ENCODE results near the gene ARL4D.

Gene ARL4D

DNA sequence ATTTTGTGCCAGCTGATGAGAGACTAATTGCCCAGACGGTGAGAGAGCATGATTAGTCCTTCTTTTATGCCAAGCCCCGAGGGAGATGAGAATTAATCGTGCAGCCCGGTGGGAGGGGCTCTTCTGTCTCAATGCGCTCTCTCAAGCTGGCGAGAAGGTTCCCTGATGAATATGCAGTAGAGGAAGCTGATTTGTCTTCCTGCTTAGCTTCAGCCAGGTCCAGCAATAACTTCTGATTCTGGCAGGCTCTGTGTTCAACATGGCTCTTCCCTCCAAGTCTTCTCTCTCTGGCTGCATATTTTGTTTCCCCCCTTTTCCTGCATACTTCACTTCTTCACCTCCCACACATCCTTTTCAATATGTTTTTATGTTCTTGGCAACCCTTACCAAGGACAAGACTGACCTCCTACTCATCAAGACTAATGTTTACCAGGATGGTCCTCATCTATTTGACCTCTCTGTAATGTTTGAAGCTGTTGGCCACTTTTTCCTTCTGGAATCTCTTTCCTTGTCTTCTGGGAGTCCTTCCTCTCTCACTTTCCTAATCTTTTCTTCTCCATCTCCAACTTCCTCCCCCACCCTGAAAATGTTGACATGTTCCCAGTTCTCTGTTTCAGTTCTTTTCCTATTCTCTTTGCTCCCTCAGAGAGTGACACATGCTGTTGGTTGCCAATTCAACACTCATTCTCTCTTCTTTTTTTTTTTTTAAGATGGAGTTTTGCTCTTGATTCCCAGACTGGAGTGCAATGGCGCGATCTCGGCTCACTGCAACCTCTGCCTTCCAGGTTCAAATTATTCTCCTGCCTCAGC is 33.1 kb downstream of the ARL4D start:
- DNase-seq: no peak

DNA sequence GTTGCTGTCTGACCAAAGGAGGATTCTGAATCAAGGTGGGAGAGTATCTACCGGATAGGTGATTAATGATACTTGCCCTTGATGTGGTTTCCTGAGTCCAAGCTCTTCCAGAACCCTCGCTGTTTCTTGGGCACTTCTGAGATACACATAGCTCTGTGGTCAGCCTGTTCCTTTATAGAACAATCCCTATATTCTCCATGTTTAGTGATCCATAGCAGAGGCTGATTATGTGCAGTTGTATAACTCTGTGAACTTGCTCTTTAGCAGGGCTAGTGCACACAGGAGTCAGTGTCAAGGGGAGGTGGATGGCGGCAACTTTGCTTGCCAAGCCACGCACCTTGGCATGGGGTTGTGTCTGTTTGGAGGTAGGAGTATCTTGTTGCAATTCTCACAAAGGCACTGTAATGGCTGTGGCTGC is 36.1 kb downstream of the ARL4D start:
- no peak for DNase-seq

DNA sequence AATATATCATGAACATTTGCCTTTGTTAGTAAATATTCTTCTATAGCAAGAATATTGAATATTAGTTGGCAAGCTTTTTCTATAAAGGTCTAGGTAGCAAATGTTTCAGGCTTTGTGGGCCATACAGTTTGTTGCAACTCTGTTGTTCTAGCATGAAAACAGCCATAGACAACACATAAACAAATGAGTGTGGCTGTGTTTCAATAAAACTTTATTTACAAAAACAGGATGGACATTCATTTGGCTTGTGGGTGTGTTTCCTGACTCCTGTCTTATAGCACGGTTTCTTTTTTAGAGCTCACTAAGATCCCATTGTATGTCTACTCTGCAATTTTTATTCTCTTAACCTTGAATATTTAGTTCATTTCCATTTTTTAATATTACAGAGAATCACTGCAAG is 39.0 kb downstream of the ARL4D start:
- DNase-seq: no peak

DNA sequence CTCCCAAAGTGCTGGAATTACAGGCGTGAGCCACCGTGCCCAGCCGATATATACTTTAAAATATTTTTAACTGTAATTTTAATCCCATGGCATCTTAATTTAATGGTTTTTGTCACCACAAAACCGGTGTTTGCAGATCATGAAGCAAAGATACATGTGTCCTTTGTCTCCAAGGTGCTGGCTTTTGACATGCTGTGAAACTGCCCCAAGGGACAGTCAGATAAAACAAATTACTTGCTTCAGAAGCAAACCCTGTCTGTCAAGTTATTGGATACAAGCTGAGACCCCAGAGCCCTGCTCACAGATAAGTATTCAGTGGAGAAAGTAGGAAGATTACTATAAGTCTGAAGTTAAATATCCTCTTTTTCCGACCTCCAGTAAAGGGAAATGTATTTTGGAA is 39.8 kb downstream of the ARL4D start:
- DNase-seq: no peak

DNA sequence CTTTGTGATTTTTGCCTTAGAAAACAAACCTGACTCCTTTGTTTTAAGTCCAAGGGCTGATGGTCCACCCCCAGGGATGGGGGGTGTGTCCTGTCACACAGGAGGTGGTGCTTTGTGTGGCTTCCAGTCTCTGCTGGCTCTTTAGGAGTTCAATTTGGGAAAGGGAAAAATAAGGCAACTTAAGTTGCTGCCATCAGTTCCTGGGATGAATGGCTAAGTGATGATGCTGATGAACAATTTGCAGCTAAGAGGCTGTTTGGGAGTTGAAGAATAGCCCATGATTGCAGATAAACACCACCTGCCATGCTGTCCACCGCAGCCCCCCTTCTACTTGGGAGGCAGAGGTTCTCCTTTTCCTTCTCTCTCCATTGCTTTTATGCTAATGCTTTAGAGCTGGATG is 40.2 kb downstream of the ARL4D start:
- no peak for DNase-seq

DNA sequence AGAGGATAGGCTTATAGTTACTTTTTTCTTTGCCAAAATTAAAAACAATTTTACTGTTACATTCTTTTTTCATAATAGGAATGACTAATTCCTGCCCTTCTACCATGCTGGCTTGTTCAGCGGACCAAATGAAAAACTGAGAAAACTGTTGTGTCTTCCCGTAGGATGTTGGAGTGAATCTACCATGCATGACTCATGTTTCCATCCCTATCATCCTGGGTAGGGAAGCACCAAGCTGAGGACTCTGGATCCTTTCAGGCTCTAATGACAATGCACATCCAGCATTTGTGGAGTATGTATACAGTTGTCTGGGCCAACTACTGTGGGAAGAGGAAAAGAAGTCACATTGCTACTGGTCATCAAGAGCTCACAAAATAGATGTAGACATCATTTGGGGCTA is 43.9 kb downstream of the ARL4D start:
- no peak for DNase-seq

DNA sequence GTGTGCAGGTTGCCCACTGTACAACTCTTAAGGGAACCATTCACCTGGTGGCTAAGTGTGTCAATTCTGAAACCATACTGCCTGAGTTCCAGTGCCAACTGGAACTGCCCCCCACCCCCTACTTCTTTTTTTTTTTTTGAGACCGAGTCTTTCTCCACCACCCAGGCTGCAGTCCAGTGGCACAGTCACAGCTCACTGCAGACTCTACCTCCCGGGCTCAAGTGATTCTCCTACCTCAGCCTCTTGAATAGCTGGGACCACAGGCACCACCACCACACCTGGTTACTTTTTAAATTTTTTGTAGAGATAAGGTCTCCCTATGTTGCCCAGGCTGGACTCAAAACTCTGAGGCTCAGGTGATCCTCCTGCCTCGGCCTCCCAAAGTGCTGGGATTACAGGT is 44.6 kb downstream of the ARL4D start:
- no peak for DNase-seq

DNA sequence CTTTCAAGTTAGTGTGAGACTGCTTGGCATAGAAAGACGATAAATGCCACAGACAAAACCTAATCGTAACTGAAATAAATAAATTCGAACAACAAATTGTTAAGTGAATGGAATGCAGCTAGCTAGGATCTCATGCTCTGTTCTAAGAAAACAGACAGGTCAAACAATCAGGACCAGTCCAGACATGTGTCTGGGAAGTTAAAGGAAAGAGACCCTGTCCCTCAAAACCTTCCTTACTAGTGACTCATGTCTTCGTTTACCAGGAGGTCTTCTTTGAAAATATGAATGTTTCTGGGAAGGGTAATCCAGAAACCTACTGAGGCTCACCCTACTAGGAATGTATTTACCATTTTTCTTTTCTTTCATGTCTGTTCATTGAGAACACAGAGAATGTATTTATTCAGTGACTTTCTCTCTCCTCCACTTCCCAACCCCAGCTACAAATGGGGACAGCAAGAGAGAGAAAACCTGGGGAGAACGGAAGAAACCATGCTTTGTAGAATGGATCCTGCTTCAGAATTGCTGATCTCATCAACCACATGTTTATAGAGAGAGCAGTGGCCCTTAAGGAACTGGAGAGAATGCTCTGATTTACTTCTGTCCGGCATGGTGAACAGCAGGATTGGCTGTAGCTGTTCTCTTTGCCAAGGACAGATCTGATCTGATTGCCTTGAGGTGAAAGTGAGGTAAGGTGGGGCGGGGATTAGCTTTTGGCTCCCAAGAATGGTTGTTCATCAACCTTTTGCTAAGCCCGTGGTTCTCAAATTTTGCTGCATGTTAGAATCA is 45.6 kb downstream of the ARL4D start:
- no peak for DNase-seq

DNA sequence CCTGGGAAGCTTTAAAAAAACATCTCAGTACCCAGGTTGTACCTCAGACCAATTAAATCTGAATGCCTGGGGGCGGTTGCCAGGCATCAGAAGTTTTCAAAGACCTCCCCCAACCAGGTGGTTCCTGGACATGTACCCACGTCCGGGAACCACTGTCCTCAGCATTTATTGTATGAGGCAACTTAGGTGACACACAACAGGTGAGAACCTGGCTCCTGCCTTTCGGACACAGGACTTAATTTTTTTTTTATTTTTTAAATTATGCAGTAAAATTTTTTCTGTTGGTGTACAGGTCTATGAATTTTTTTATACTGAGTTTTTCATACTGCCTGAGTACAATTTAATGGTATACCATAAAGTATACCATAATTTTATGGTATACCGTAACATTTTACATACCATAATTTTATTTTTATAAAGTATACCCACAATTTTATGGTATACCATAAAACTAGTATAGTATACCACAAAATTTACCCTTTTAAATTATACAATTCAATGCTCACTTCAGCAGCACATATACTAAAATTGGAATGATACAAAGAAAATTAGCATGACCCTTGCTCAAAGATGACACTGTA is 46.3 kb downstream of the ARL4D start:
- no peak for DNase-seq

DNA sequence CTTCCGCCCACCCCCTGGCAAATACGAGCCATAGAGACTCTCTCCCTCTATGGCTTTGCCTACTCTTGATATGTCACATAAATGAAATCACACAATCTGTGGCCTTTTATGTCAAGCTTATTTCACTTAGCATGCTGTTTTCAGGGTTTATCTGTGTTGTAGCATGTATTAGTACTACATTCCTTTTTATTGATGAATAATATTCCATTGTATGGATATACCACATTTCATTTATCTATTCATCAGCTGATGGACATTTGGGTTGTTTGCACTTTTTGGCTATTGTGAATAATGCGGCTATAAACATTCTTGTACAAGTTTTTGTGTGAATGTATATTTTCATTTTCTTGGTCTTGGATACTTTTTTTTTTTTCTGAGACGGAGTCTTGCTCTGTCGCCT is 48.0 kb downstream of the ARL4D start:
- DNase-seq: no peak

DNA sequence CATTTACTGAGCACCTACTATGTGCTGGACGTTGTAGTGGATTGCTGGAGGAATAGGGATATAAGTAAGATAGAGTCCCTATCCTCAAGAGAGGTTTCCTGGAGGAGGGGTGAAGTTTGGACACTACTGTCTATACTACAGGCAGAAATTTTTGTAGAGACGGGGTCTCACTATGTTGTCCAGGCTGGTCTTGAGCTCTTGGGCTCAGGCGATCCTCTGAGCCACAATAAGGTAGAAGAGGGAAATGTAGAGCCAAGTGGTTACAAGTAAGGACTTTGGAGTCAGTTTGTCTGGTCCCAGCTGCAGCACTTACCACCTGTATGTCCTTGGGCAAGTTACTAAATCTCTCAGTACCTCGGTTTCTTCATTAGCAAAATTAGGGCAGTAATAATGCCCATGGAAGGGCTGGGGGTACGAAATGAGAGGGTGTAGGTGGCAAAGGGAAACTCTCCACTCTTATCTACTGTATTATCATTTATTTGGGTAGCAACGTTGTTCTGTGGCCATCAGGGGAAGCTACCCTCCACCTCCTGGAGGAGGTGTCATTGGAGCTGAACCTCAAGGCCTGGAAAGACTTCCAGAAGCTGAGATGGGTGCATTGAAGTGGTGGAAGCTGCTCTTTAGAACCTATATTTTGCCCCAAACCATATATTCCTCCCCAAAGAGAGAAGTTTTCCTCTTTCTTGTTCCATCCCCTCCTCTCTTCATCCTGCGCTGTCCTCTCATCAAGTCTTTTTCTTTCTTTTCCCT is 50.1 kb downstream of the ARL4D start:
- DNase-seq: no peak

DNA sequence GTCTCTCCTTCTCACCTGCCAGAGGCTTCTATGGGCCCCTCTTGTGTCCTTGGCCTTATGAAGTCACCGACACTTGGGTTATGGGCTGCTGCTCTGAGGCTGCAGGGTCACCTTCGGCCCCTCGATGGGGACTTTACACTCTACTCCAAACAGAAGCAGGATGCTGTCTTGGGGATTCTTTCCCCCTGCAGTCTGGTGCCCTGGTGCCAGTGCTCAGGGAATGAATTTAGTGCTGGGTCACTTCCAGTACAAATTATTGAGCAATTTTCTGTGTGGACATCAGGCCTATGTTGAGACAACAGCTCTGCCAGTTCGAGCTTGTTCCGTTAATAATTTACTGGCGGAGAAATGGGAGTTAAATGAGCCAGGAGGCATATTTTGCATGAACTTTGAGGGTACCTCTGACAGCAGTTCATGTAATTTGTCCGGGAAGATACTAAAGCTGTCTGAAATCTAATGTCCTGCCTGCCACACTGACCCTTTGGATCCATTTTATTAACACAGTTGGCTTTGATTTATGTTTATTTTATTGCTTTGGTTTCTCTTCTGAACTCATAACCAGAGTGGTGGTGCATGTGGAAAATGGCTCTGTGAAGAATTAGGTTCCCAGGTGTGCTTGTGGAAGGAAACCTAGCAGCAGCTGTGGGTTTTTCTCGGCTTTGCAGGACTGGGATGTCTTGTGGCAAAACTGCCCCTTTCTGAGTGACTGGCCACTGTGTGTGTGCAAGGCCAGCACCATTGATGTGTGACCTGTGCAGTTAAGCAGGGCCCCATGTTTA is 50.9 kb downstream of the ARL4D start:
- no peak for DNase-seq

Measured in stimulated activated CD4-positive, alpha-beta T cell treated with anti-CD3 and anti-CD28 coated beads, Interleukin-2, amount 100 ng/mL, for 24 hours (primary cell).